Germinal center (tissue), 1 donor: ENCODE data around the gene CACNA2D1.

ENCODE experiments used
- DNase-seq: peaks from one replicate; pipeline ENCODE4 v3.0.0; 2012; ENCODE audit warnings: mixed read lengths, low spot score

CACNA2D1 gene

DNA sequence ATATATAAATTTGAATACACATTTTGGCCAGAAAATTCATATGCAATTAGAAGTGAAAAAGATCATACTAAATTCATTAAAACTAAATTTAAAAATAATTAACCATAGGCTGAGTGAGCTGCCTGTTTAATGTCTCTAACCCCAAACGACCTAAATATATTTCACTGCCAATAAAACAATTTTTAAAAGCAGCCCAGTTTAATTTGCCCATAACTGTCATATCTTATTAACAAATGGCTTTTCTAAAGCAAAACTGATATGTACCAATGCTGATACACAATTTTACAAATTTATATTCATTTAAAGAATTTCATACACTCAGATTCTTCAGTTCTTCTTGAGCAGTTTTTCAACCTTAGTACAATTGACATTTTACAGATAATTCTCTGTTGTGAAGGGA lies 99.9 kb downstream of the CACNA2D1 start:
- no peak for DNase-seq

- DNase-seq, result no peak
Observed at GRCh38 chr7:82339958-82340357, 103.6 kb downstream of the CACNA2D1 start.

DNA sequence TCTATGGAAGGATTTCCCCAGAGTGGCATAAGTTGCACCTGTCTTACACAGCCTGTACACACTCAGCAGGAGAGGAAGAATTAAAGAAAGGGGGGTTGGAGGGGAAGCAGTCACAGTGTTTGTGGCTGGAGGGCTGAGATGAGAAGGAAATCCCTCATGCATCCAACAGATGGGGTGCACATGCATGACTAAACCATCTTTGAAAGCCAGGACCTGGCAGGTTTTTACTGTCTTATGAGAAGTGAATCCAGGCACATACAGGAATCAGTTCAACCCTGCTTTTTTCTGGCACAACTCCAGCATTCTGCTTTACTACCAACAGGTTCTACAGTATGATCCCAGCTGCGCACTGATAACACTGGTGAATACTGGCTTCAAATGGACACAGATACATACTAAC lies 107.7 kb downstream of the CACNA2D1 start:
- DNase-seq, result no peak

DNA sequence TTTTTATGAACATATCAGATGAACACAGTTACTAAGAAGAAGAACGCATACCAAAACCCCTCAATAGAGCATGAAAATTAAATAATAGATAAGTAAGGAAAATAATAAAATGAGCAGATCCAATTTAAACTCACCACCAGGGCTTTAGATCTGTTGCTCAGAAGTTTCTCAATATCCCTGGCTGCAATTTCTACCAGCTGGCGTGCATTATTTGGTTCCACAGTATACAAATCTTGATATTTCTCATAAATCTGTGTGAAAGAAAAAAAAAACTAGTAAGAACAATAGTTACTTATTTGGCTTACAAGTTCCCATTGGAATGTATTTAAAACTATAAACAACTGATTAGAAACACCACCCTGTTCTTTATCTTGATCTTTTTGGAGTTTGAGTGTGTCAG lies 108.6 kb downstream of the CACNA2D1 start:
- DNase-seq, result no peak

DNA sequence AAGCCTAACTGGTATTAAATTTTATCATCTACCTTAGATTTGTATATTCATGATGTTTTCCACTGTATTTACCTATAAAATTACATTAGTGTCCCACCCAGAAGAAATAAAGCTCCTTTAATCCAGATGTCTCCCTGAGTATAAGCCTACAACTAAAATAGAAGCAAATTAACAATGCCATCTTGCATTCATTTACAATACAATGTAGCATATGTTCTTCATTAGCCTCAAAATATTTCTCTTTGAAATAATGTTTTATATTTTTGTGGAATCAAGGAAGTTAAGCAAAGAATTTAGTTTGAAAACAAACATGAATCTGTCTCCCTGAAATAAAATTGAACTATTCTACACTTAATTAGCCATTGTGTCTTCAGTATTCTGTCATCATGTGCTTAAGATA lies 112.3 kb downstream of the CACNA2D1 start:
- no peak for DNase-seq

GRCh38 chr7:82330706-82331215 lies 112.8 kb downstream of the CACNA2D1 start:
- no peak for DNase-seq

- DNase-seq, result no peak
Observed at GRCh38 chr7:82327898-82328297, 115.7 kb downstream of the CACNA2D1 start.

DNA sequence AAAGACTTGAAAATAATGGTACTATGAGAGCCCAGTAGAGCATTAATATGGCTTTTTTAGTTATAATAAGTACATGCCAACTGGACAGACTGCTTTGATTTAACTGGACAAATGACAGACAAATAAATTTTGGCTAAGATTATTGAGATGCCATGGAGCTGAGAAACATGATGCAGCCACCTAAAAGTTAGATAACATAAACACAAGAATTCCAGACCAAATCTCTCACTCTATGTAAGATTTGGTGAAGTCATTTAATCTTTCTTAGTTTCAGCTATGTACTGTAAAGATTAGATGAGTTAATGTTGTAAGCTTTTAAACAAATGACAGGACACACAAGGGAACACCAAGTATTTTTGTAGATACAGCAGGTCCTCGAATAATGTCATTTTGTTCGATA lies 118.2 kb downstream of the CACNA2D1 start:
- no peak for DNase-seq

GRCh38 chr7:82323806-82324205 lies 119.8 kb downstream of the CACNA2D1 start:
- no peak for DNase-seq

DNA sequence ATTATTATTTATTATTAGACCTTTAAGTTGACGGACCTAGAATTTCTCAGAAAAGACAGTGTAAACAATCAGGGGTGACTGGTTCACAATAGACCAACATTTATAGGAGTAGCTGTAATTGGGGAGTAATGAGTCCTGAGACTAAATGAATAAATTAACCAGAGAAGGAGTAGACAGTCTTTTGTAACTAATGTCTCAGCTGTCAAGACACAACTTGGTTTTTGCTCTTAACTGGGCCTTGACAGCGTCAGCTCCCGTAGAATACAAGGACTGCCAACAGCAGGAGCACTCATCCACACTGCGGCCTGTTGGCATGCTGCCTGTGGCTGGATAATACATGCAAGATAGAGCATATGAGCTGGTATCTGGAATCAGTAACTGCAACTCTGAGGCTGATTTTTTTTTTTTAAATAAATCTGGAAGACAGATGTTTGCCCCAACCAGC lies 123.9 kb downstream of the CACNA2D1 start:
- DNase-seq, result no peak

- DNase-seq, result no peak
Observed at GRCh38 chr7:82318786-82319185, 124.8 kb downstream of the CACNA2D1 start.

DNA sequence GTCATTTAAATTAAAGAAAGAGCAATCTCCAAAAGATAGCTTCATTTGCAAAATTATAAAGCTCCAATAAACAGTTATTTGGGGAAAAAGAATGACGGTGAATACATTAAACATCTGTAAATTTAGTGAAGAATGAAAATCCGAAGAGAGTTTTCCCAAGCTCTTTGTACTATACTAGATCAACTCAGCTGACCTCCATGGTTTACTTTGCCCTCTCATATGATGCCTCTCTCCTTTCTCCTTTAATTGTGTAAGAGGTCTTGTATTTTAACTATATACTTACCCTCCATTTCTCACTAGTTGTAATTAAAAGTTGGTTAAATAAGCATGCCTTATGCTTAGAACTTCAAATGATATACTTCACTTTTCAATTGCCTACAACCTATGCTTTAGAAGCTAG lies 125.8 kb downstream of the CACNA2D1 start:
- DNase-seq, result no peak

DNA sequence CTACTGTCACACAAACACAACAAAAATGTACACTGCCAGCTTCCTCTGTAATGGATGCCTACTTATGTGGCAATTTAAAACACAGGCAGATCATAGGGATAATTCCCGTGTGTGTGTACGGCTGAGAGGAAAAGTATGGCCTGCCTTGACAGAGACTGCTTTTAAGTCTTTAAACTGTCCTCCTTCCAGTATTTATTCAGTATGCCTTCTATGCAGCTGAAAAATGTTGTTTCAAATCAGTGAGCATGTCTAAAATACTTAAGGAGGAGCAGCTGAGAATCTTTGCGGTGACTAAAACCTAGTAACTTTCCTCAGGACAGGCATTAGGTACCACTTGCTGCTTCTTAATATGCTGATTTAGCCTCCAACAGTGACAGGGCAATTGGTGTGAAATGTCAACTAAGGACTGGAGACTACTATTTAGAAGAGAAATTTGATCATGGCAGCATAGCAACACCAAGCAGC lies 126.3 kb downstream of the CACNA2D1 start:
- no peak for DNase-seq

DNA sequence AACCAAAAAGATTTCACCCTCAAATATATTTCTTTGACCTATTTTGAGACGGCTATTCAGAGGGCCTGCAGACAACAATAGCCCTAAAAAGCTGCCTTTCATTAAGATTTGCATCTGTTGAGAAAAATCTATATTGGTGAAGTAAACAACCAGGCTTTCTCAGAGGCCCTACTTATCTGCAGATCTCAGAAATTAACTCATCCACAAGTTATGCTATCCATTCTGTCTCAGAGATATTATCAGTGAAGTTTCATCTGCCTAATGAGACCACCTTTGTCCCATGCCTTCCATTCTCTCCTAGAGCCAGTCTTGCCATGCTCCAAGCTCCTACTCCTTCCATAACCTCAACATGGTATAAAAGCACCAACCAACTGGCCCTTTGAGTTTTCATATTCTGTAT lies 130.3 kb downstream of the CACNA2D1 start:
- no peak for DNase-seq

DNA sequence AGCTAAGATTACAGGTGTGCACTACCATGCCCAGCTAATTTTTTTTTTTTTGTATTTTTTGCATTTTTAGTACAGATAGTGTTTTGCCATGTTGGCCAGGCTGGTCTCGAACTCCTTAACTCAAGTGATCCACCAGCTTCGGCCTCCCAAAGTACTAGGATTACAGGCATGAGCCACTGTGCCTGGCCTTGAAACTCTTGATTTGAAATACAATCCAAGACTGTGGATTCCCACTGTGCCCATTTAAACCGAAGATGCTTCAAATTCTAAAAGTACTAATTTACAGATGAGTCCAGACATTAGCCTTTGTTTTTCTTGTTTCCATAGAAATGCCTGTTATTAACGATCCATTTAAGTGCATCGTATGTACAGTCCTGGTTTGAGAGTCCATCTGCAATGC lies 130.9 kb downstream of the CACNA2D1 start:
- DNase-seq, result no peak

DNA sequence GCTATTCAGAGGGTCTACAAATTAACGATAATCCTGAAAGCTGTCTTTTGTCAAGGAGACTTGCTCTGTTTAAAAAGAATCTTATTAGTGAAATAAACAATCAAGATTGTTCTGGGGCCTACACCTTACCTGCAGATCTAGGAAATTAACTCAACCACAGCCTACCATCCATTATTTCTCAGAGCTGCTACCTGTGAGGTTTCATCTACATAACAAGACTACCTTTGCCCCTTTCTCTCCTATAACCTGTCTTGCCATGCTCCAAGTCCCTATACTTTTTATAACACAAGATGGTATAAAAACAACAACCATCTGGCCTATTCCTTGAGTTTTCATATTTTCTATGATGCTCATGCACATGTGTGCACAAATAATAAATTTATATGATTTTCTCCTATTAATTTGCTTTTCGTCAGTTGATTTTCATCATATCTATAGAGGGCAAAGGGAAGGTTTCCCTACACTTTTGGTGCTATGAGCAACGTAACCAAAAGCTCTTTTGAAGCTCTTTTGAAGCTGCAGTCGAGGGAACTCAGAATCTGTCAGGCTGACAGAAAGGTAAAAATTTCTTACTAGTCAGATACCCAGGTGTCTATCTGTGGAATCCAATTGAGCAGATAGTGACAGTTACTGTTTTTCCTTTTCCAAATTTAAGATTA lies 138.1 kb downstream of the CACNA2D1 start:
- no peak for DNase-seq

- DNase-seq, result no peak
Observed at GRCh38 chr7:82294865-82295264, 148.7 kb downstream of the CACNA2D1 start.

- no peak for DNase-seq
Observed at GRCh38 chr7:82294382-82294784, 149.2 kb downstream of the CACNA2D1 start.

GRCh38 chr7:82293467-82293866 lies 150.1 kb downstream of the CACNA2D1 start:
- DNase-seq, result no peak

DNA sequence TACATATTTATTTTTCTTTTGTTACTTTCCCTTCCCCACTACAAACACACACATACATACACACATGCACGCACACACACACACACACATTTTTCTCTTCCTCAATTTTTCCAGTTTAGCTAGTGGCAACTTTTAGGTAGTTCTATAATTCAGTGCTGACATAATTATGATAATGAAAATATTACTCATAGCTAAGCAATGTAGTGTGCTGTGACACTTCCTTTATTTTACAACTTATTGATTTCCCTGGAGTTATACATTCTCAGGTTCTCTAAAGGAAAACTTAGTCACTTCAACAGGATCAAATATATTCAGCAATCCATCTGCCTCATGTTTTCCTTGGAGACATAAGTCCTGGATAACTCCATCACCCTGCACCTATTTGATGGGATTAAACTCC lies 151.6 kb downstream of the CACNA2D1 start:
- no peak for DNase-seq

GRCh38 chr7:82289889-82290288 lies 153.7 kb downstream of the CACNA2D1 start:
- no peak for DNase-seq

GRCh38 chr7:82289152-82289535 lies 154.4 kb downstream of the CACNA2D1 start:
- no peak for DNase-seq

- no peak for DNase-seq
Observed at GRCh38 chr7:82286798-82287140, 156.8 kb downstream of the CACNA2D1 start.

GRCh38 chr7:82286096-82286797 lies 157.3 kb downstream of the CACNA2D1 start:
- DNase-seq, result no peak
